Superior temporal gyrus (tissue), 1 donor: ENCODE results near the gene OR4X1.
"Not testable (repeated sequence)": the region's sequence is repeated elsewhere in the genome, so short reads cannot be mapped to it uniquely, and the experiment has no call there.

Experiments used
- DNase-seq: peaks from one replicate; pipeline ENCODE4 v3.0.0-alpha.2; 2016; ENCODE audit errors: extremely low spot score

The OR4X1 gene, protein sequence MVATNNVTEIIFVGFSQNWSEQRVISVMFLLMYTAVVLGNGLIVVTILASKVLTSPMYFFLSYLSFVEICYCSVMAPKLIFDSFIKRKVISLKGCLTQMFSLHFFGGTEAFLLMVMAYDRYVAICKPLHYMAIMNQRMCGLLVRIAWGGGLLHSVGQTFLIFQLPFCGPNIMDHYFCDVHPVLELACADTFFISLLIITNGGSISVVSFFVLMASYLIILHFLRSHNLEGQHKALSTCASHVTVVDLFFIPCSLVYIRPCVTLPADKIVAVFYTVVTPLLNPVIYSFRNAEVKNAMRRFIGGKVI

GRCh38 chr11:48263423-48263911 lies at the start of gene OR4X1:
Gene OR4X1, plus strand, starts transcription at chr11:48263861. Its CDS starts 0 bp downstream, at chr11:48263861.
- no peak for DNase-seq

GRCh38 chr11:48216510-48216909 lies 47.2 kb upstream of the OR4X1 start, which contains the start of gene OR4B1:
Gene OR4B1, plus strand, starts transcription at chr11:48216810. Its CDS starts 0 bp downstream, at chr11:48216810.
- no peak for DNase-seq

- no peak for DNase-seq
These were observed 34.9 kb upstream of the OR4X1 start for GRCh38 chr11:48228761-48229160.

GRCh38 chr11:48230057-48230456 lies 33.6 kb upstream of the OR4X1 start:
- not testable (repeated sequence) for DNase-seq

- DNase-seq = no peak
These were observed 25.9 kb upstream of the OR4X1 start for GRCh38 chr11:48237727-48238126.

DNA sequence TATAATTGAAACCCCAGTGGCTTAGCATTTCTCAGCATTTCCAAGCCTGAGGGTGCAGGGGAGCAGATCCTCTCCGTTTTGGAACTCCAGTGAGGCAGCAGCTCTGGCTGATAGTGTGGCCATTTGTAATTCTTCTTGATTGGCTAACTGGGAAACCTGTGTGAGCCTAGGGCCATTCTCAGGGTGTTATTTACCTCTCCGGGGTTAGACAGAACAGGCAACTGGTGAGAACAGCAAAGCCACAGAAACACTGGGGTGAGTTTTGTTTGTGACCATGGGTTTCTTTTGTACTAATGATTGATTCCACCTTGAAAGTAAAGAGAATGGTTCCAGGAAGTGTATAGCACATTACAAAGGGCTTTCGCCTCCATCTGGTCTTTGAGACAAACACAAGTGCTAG lies 21.2 kb upstream of the OR4X1 start:
- no peak for DNase-seq

- no peak for DNase-seq
These were observed 18.9 kb upstream of the OR4X1 start, which contains the start of gene OR4X2 for GRCh38 chr11:48244804-48245203. Gene OR4X2, plus strand, starts transcription at chr11:48245104. Its CDS starts 0 bp downstream, at chr11:48245104.

- no peak for DNase-seq
These were observed 14.8 kb upstream of the OR4X1 start for GRCh38 chr11:48248902-48249301.

DNA sequence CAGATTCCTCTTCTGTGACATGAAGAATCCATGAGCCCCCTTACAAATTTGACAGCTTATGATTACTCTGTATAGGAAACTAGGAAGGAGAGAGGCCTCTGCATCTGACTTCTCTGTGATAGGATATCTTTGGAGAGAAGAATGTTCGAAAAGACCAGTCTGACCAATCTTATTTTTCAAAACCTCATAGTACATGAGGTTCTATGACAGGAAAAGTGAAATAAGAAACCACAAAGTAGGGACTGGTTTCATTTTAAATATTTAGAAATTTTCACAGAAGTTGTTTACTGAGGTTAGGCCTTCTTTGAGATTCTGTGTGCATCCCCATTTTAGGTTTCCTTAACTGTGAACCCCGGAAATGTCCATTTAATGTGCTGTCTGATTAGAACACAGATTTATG lies 2.1 kb upstream of the OR4X1 start:
- no peak for DNase-seq

DNA sequence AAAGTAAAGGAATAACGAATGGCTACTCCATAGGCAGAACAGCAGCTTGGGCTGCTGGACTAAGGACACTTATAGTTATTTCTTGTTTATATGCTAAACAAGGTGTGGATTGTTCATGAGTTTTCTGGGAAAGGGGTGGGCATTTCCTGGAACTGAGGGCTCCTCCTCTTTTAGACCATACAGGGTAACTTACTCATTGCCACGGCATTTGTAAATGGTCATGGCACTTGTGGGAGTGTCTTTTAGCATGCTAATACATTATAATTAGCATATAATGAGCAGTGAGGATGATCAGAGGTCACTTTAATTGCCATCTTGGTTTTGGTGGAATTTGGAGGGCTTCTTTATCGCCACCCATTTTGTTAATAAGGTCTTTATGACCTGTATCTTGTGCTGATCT lies 7.0 kb downstream of the OR4X1 start:
- DNase-seq = no peak

- no peak for DNase-seq
These were observed 8.9 kb downstream of the OR4X1 start for GRCh38 chr11:48272606-48273005.

- no peak for DNase-seq
These were observed 42.3 kb downstream of the OR4X1 start, which contains the start of gene OR4S1 for GRCh38 chr11:48305923-48306322. Gene OR4S1, plus strand, starts transcription at chr11:48306223. Its CDS starts 0 bp downstream, at chr11:48306223.

GRCh38 chr11:48307760-48308386 lies 44.2 kb downstream of the OR4X1 start:
- DNase-seq = peak; percentile 86

GRCh38 chr11:48313590-48313989 lies 49.9 kb downstream of the OR4X1 start:
- not testable (repeated sequence) for DNase-seq
